Aorta (tissue), 5 donors: ENCODE measurements around the gene MSRB3. TPM values are rescaled to one million over a fixed set of nuclear protein-coding genes. Genes with fewer than 3 reads are reported as not detected.

Experiments used
- ATAC-seq: fragments of 200-7000 bp; cut with Tn5 transposase; one replicate; pipeline ENCODE4 v1.9.1; 2022; ENCODE audit warnings: moderate library complexity; ENCODE audit not compliant: low FRiP score
- DNase-seq, 2 donors: peaks; one replicate each; pipeline ENCODE4 v3.0.0-alpha.2; 2020
- H3K27ac ChIP-seq, 2 donors: one replicate each; pipeline ENCODE4 v1.5.1; 2013; ENCODE audit warnings: low read length in 2 of 2, mild to moderate bottlenecking in 2 of 2, moderate library complexity in 2 of 2, control low read depth in 1 of 2, inconsistent platforms in 1 of 2, low read depth in 1 of 2
- H3K27me3 ChIP-seq, 2 donors: one replicate each; pipeline ENCODE4 v1.6.1; 2013; ENCODE audit warnings: control low read depth in 1 of 2, low read length in 1 of 2, mild to moderate bottlenecking in 1 of 2, moderate library complexity in 1 of 2; ENCODE audit not compliant: insufficient read depth in 2 of 2, control insufficient read depth in 1 of 2
- H3K36me3 ChIP-seq, 2 donors: one replicate each; pipeline ENCODE4 v1.6.1; 2013; ENCODE audit warnings: control low read depth in 1 of 2, low read length in 1 of 2, mild to moderate bottlenecking in 1 of 2; ENCODE audit not compliant: insufficient read depth in 2 of 2, control insufficient read depth in 1 of 2
- H3K4me1 ChIP-seq, 2 donors: one replicate each; pipeline ENCODE4 v1.6.1; 2013; ENCODE audit warnings: low read length in 2 of 2, control low read depth in 1 of 2, mild to moderate bottlenecking in 1 of 2, moderate library complexity in 1 of 2; ENCODE audit not compliant: insufficient read depth in 2 of 2, control insufficient read depth in 1 of 2
- H3K4me3 ChIP-seq, 2 donors: one replicate each; pipeline ENCODE4 v1.5.1; 2013; ENCODE audit warnings: low read length in 2 of 2, control low read depth in 1 of 2, mild to moderate bottlenecking in 1 of 2
- H3K9me3 ChIP-seq: one replicate; pipeline ENCODE4 v1.6.1; 2013; ENCODE audit warnings: mild to moderate bottlenecking, low read length; ENCODE audit not compliant: control insufficient read depth
- WGBS, 2 donors: extraction: QIAGEN DNeasy Blood & Tissue Kit; methylation state at CpG; one replicate each; pipeline ENCODE4 v1.1.7; 2013; 5-methylcytosine and 5-hydroxymethylcytosine counted together
- intact Hi-C, 2 donors: fragments of 100-400 bp; cut with DNase I; formaldehyde crosslinking; loops; one replicate each; pipeline versions ENCODE4 v1.14.2 to v1.15.0; 2022
- polyA plus RNA-seq, 2 donors: library from polyadenylated mRNA; stranded (reverse); fragments of 200-250 nt; gene quantifications; one replicate each; pipeline ENCODE4 v1.2.3, GENCODE V29; 2013
- total RNA-seq, 2 donors: library from RNA; stranded (reverse); fragmentation: NEBNext Ultra II Directional; extraction: Animal tissue kit (Norgen Biotek cat#: 25700); gene quantifications; one replicate each; pipeline ENCODE4 v1.2.1, GENCODE V29; 2021
- donor health status: healthy with polysubstance abuse.
- donor health status: Bipolar disorder and iron deficiency.
- donor health status: DM: no; HTN: no; CAD: no.
- donor health status: DM: no; HTN: no; CAD: no.
- donor health status: DM: yes; HTN: yes; CAD: no.

Gene MSRB3
- total and polyA plus RNA-seq, 4 donors, result 119 to 298 (median 225) TPM

- DNase-seq (no peak), ATAC-seq (no peak)
- H3K9me3 ChIP-seq, result no peaks in the 10 kb centered on the region
- no peak overlapping the region for H3K4me3 ChIP-seq
- H3K36me3 ChIP-seq, result no peaks in the 10 kb centered on the region
- H3K4me1 ChIP-seq, result peaks cover 0 to 3% of the 10 kb centered on the region in 2 donors
- H3K27ac ChIP-seq, result no peak overlapping the region
- H3K27me3 ChIP-seq, result no peaks in the 10 kb centered on the region
- intact Hi-C loops, result no loop called here
Measured at GRCh38 chr12:65367396-65367795, 88.9 kb downstream of the MSRB3 start.

GRCh38 chr12:65368055-65368454 is 89.6 kb downstream of the MSRB3 start:
- no peak for DNase-seq
- no peak for ATAC-seq
- Histone ChIP-seq H3K9me3 (no peaks in the 10 kb centered on the region), H3K4me1 (peaks cover 0 to under 1% of the 10 kb centered on the region in 2 donors), H3K4me3 (no peak overlapping the region), H3K27me3 (no peaks in the 10 kb centered on the region), H3K36me3 (no peaks in the 10 kb centered on the region), H3K27ac (no peak overlapping the region)
- WGBS, 2 donors, result 81 to 84% methylated on average over 4 of the region's 4 CpGs
- intact Hi-C loops, result no loop called here

GRCh38 chr12:65372574-65372973 is 94.1 kb downstream of the MSRB3 start:
- no peak overlapping the region for H3K27ac ChIP-seq
- no peaks in the 10 kb centered on the region for H3K9me3 ChIP-seq
- ATAC-seq (no peak), DNase-seq (no peak)
- no peaks in the 10 kb centered on the region for H3K36me3 ChIP-seq
- H3K4me1 ChIP-seq, result no peaks in the 10 kb centered on the region
- no peaks in the 10 kb centered on the region for H3K27me3 ChIP-seq
- H3K4me3 ChIP-seq, result no peak overlapping the region
- intact Hi-C loops, result no loop called here

GRCh38 chr12:65384240-65384639 is 105.8 kb downstream of the MSRB3 start:
- WGBS, 2 donors, result 58 to 62% methylated on average over 2 of the region's 2 CpGs
- Histone ChIP-seq H3K27me3 (no peaks in the 10 kb centered on the region), H3K4me3 (no peak overlapping the region), H3K36me3 (no peaks in the 10 kb centered on the region), H3K27ac (no peak overlapping the region), H3K9me3 (no peaks in the 10 kb centered on the region), H3K4me1 (peaks cover 0 to 2% of the 10 kb centered on the region in 2 donors)
- no peak for ATAC-seq
- intact Hi-C loops, result no loop called here
- DNase-seq, result no peak

- ATAC-seq (no peak), DNase-seq (no peak)
- Histone ChIP-seq H3K4me1 (peaks cover 2 to 3% of the 10 kb centered on the region in 2 donors), H3K4me3 (no peak overlapping the region), H3K27me3 (no peaks in the 10 kb centered on the region), H3K27ac (no peak overlapping the region), H3K9me3 (no peaks in the 10 kb centered on the region), H3K36me3 (no peaks in the 10 kb centered on the region)
- intact Hi-C loops, result no loop called here
Measured at GRCh38 chr12:65387396-65387795, 108.9 kb downstream of the MSRB3 start.

- Histone ChIP-seq H3K27me3 (no peaks in the 10 kb centered on the region), H3K4me1 (peaks cover 0 to 3% of the 10 kb centered on the region in 2 donors), H3K36me3 (no peaks in the 10 kb centered on the region), H3K27ac (no peak overlapping the region), H3K9me3 (no peaks in the 10 kb centered on the region), H3K4me3 (no peak overlapping the region)
- no peak for DNase-seq
- intact Hi-C loops, result no loop called here
- WGBS, 2 donors, result 69 to 80% methylated on average over 4 of the region's 4 CpGs
- ATAC-seq, result no peak
Measured at GRCh38 chr12:65389436-65389835, 111.0 kb downstream of the MSRB3 start.

GRCh38 chr12:65391711-65392110 is 113.2 kb downstream of the MSRB3 start:
- H3K4me3 ChIP-seq, result no peak overlapping the region
- H3K36me3 ChIP-seq, result no peaks in the 10 kb centered on the region
- H3K27me3 ChIP-seq, result no peaks in the 10 kb centered on the region
- H3K9me3 ChIP-seq, result no peaks in the 10 kb centered on the region
- DNase-seq (no peak), ATAC-seq (no peak)
- H3K4me1 ChIP-seq, result peaks cover 0 to 3% of the 10 kb centered on the region in 2 donors
- WGBS, 2 donors, result 97 to 100% methylated on average over 1 of the region's 1 CpG
- intact Hi-C loops, result no loop called here
- no peak overlapping the region for H3K27ac ChIP-seq

GRCh38 chr12:65392491-65392890 is 114.0 kb downstream of the MSRB3 start:
- no peak for ATAC-seq
- 14 to 16% methylated on average over 5 of the region's 5 CpGs for WGBS, 2 donors
- DNase-seq, result no peak
- Histone ChIP-seq H3K4me1 (peaks cover 0 to 3% of the 10 kb centered on the region in 2 donors), H3K36me3 (no peaks in the 10 kb centered on the region), H3K9me3 (no peaks in the 10 kb centered on the region), H3K27me3 (no peaks in the 10 kb centered on the region), H3K4me3 (no peak overlapping the region), H3K27ac (no peak overlapping the region)
- intact Hi-C loops, result no loop called here

- intact Hi-C loops, result no loop called here
Measured at GRCh38 chr12:65403188-65403587, 124.7 kb downstream of the MSRB3 start.

More at GRCh38 chr12:65403188-65403587, 124.7 kb downstream of the MSRB3 start:
- no peaks in the 10 kb centered on the region for H3K27me3 ChIP-seq
- ATAC-seq (no peak), DNase-seq (no peak)
- no peak overlapping the region for H3K27ac ChIP-seq
- H3K4me1 ChIP-seq, result no peaks in the 10 kb centered on the region
- 35 to 59% methylated on average over 5 of the region's 5 CpGs for WGBS, 2 donors
- H3K36me3 ChIP-seq, result no peaks in the 10 kb centered on the region
- no peaks in the 10 kb centered on the region for H3K9me3 ChIP-seq
- no peak overlapping the region for H3K4me3 ChIP-seq
